ENCODE data around the gene MICOS13. TPM values are rescaled to one million over a fixed set of nuclear protein-coding genes. Genes with fewer than 3 reads are reported as not detected.

Gene MICOS13
- total and polyA plus RNA-seq, 8 donors = 11.0 to 171 (median 70.8) TPM

DNA sequence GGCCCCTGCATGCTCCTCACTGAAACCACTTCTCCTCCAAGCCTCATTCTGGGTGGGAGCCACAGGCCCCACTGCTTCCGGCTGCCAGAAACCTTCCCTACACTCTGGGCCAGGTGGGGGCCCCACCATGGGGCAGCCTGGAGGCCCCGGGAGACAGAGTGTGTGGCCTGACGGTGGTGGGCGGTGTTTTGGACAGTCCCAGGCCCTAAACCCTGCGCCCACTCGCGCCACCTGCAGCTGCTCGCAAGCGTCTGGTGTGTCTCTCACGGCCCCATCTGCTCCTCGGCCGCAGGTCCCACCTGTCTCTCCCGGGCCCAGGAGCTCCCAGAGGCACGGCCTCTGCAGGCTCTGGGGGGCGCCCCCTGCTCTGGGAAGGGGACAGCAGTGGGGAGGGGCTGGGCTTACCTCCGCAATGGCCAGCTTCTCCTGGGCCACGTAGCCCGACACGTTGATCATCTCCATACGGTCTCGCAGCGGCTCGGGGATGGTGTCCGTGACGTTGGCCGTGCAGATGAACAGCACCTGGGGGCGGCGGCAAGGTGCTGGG lies 15.4 kb upstream of the MICOS13 start:
- H3K4me3 ChIP-seq = no peak overlapping the region
- no peak for TF ChIP-seq EP300 (IDR thresholded peaks at IDR 0.05)
- TF ChIP-seq, protein P1, sequence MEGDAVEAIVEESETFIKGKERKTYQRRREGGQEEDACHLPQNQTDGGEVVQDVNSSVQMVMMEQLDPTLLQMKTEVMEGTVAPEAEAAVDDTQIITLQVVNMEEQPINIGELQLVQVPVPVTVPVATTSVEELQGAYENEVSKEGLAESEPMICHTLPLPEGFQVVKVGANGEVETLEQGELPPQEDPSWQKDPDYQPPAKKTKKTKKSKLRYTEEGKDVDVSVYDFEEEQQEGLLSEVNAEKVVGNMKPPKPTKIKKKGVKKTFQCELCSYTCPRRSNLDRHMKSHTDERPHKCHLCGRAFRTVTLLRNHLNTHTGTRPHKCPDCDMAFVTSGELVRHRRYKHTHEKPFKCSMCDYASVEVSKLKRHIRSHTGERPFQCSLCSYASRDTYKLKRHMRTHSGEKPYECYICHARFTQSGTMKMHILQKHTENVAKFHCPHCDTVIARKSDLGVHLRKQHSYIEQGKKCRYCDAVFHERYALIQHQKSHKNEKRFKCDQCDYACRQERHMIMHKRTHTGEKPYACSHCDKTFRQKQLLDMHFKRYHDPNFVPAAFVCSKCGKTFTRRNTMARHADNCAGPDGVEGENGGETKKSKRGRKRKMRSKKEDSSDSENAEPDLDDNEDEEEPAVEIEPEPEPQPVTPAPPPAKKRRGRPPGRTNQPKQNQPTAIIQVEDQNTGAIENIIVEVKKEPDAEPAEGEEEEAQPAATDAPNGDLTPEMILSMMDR (IDR thresholded peaks at IDR 0.05) = no peak
- no peak for TF ChIP-seq POLR2A (IDR thresholded peaks at IDR 0.05)
- no peak for TF ChIP-seq POLR2AphosphoS5 (IDR thresholded peaks at IDR 0.05)
- H3K4me1 ChIP-seq = peaks cover 17 to 39% (median 33%) of the 10 kb centered on the region in 4 donors
- 84 to 93% (median 86%) methylated on average over 14 to 28 of the region's 28 CpGs for WGBS, 5 donors
- H3K36me3 ChIP-seq = peaks cover 74 to 93% (median 92%) of the 10 kb centered on the region in 4 donors
- H3K9me3 ChIP-seq = no peaks in the 10 kb centered on the region
- intact Hi-C loops (cut with DNase I; ENCODE audit: low total_unique reads) = no loop called here
- no peak for DNase-seq
- no peak overlapping the region for H3K27ac ChIP-seq
- no peaks in the 10 kb centered on the region for H3K27me3 ChIP-seq

DNA sequence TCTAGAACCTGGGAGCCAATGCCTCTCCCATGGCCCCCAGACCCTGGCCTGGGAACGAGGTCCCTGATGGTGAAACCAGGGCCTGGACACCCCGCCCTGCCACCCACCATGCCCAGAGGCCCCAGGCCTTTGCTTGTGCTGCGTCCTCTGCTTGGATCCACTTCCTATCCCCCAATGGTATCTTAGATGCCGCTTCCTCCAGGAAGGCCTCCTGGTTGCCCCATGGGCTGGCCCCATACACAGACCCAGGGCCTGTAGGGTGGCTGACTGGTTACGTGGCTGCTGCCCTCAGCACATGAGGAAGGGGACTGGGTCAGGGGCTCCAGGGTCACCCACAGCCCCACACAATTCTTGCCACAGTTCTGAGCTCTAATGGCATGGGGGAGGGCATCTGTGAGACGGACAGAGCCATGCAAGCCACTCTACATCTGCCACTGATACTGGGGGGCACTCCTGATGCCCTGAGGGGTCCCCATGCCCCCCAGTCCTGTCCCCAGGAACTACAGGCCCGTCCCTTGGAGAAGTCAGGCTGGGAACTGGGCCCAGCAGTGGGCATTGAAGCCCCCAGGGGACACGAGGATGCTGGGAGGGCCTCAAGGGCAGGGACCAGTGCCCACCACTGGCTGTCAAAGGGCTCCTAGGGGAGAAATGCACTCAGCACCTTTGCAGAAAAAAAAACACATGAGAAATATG lies 14.8 kb upstream of the MICOS13 start:
- 78 to 91% (median 88%) methylated on average over 5 to 8 of the region's 8 CpGs for WGBS, 5 donors
- Histone ChIP-seq H3K27ac (no peak overlapping the region), H3K27me3 (no peaks in the 10 kb centered on the region), H3K4me3 (no peak overlapping the region), H3K36me3 (peaks cover 68 to 87% (median 86%) of the 10 kb centered on the region in 4 donors), H3K4me1 (peaks cover 17 to 41% (median 35%) of the 10 kb centered on the region in 4 donors), H3K9me3 (no peaks in the 10 kb centered on the region)
- no peak for DNase-seq
- intact Hi-C loops (cut with DNase I; ENCODE audit: low total_unique reads) = no loop called here
- TF ChIP-seq, protein P1 (IDR thresholded peaks at IDR 0.05) = no peak

DNA sequence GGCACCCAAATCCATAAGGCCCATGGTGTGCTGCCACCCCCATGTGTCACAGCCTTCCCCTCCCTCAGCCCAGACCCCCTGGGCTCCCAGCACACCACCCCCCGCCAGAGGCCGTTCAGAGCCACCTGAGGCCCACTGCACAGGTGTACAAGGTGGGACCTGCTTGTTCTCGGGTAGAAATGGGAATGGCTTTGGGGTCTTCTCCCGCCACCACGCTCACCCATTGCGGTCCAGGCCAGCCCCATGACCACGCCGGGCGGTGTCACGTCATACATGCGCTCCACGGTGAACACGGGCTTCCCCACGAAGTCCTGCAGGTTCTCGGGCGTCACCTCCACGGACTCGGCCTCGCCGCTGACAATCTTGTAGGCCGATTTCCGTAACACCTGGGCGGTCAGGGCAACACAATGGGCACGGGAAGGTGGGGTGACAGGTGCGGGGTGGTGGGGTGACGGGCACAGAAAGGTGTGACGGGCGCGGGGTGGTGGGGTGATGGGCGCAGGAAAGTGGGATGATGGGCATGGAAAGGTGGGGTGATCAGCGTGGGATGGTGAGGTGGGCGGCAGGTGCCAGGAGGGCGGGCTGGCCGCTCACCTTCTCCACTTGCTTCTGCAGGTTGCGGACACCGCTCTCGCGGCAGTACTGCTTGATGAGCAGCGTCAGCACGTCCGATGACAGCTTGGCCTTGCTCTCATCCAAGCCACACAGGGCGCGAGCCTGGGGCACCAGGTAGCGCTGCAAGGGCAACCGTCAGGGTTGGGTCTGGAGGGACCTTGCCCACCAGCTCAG lies 14.0 kb upstream of the MICOS13 start:
- intact Hi-C loops (cut with DNase I; ENCODE audit: low total_unique reads) = no loop called here
- TF ChIP-seq EP300 (IDR thresholded peaks at IDR 0.05) (no peak), POLR2AphosphoS5 (IDR thresholded peaks at IDR 0.05) (no peak), POLR2A (IDR thresholded peaks at IDR 0.05) (no peak)
- TF ChIP-seq, protein P1 (IDR thresholded peaks at IDR 0.05) = no peak
- Histone ChIP-seq H3K4me1 (peaks cover 21 to 46% (median 38%) of the 10 kb centered on the region in 4 donors), H3K27ac (no peak overlapping the region), H3K4me3 (no peak overlapping the region), H3K36me3 (peaks cover 64 to 80% (median 79%) of the 10 kb centered on the region in 4 donors), H3K9me3 (no peaks in the 10 kb centered on the region), H3K27me3 (no peaks in the 10 kb centered on the region)
- 87 to 91% (median 89%) methylated on average over 35 to 45 of the region's 45 CpGs for WGBS, 5 donors
- no peak for DNase-seq
